OCI-LY7 (cell line): ENCODE measurements around the gene DZIP1. TPM values are rescaled to one million over a fixed set of nuclear protein-coding genes. Genes with fewer than 3 reads are reported as not detected.

Experiments used
- BruUV-seq: library from RNA; stranded (reverse); fragments of 400-500 nt; replicated peaks from 2 replicates; lab custom pipeline; 2021; lab: Mats Ljungman, UMichigan
- CTCF ChIA-PET: fragments of 300-600 bp; sonication (Branson Sonifier 250); formaldehyde crosslinking; loops from one replicate; lab custom pipeline; 2022; ENCODE audit warnings: antibody characterized with exemption; ENCODE audit not compliant: unreplicated experiment; lab: Charles Lee
- POLR2A ChIA-PET: fragments of 300-600 bp; sonication (Branson Sonifier 250); formaldehyde crosslinking; loops from one replicate; lab custom pipeline; 2022; ENCODE audit warnings: antibody characterized with exemption; lab: Charles Lee
- DNase-seq: peaks from one replicate; pipeline ENCODE4 v3.0.0-alpha.2; 2015; ENCODE audit warnings: low spot score
- H2AFZ ChIP-seq: fragments of 200-600 bp; sonication (generic), shearing (Covaris generic); 2 replicates; pipeline ENCODE4 v1.6.1; 2014; ENCODE audit warnings: mild to moderate bottlenecking, antibody characterized with exemption, low read length, moderate library complexity
- H3K27ac ChIP-seq: fragments of 200-600 bp; sonication (generic); 2 replicates; pipeline ENCODE4 v1.5.1; 2014; ENCODE audit warnings: mixed run types, low read depth, mild to moderate bottlenecking, moderate library complexity, low read length, inconsistent platforms; ENCODE audit not compliant: poor library complexity, severe bottlenecking
- H3K36me3 ChIP-seq: fragments of 200-600 bp; sonication (generic); 2 replicates; pipeline ENCODE4 v1.6.1; 2014; ENCODE audit warnings: mild to moderate bottlenecking, antibody characterized with exemption, low read length, moderate library complexity, mixed read lengths; ENCODE audit not compliant: insufficient read depth
- H3K4me1 ChIP-seq: fragments of 200-600 bp; sonication (generic); 2 replicates; pipeline ENCODE4 v1.5.1; 2014; ENCODE audit warnings: mild to moderate bottlenecking, low read length; ENCODE audit not compliant: insufficient read depth, poor library complexity, severe bottlenecking
- H3K4me2 ChIP-seq: fragments of 200-600 bp; sonication (generic); 2 replicates; pipeline ENCODE4 v1.6.1; 2014; ENCODE audit warnings: mild to moderate bottlenecking, low read length
- H3K4me3 ChIP-seq: fragments of 200-600 bp; sonication (generic); 2 replicates; pipeline ENCODE4 v1.5.1; 2014; ENCODE audit warnings: mild to moderate bottlenecking, low read depth, low read length; ENCODE audit not compliant: poor library complexity, severe bottlenecking
- H3K79me2 ChIP-seq: fragments of 200-600 bp; sonication (generic); 2 replicates; pipeline ENCODE4 v1.6.1; 2016; ENCODE audit warnings: low read depth, mild to moderate bottlenecking, low read length, moderate library complexity, mixed read lengths; ENCODE audit not compliant: insufficient read depth
- H3K9me2 ChIP-seq: fragments of 200-600 bp; sonication (generic); 2 replicates; pipeline ENCODE4 v1.6.1; 2016; ENCODE audit warnings: mild to moderate bottlenecking, low read length, mixed read lengths; ENCODE audit not compliant: insufficient read depth
- H3K9me3 ChIP-seq: fragments of 200-600 bp; sonication (generic); 2 replicates; pipeline ENCODE4 v1.6.1; 2014; ENCODE audit warnings: mild to moderate bottlenecking, mixed run types, low read length, mixed read lengths
- H4K20me1 ChIP-seq: fragments of 200-600 bp; sonication (generic); 2 replicates; pipeline ENCODE4 v1.6.1; 2014; ENCODE audit warnings: mild to moderate bottlenecking, antibody characterized with exemption, low read length, moderate library complexity, mixed read lengths; ENCODE audit not compliant: insufficient read depth
- CTCF ChIP-seq: fragments of 200-600 bp; sonication (generic); conservative IDR thresholded peaks from 2 replicates; pipeline ENCODE4 v1.5.1; 2014; ENCODE audit warnings: mild to moderate bottlenecking, antibody characterized with exemption, low read length, moderate library complexity, mixed read lengths
- EZH2phosphoT487 ChIP-seq: fragments of 200-600 bp; sonication (generic); IDR thresholded peaks from 2 replicates; pipeline ENCODE4 v1.6.1; 2018; ENCODE audit warnings: low read depth, borderline replicate concordance, mild to moderate bottlenecking, mixed run types, antibody characterized with exemption, low read length, moderate library complexity, mixed read lengths
- intact Hi-C: fragments of 100-400 bp; cut with micrococcal nuclease; formaldehyde crosslinking; loops from one replicate; pipeline ENCODE4 v1.10.0; 2022; ENCODE audit not compliant: unreplicated experiment
- total RNA-seq, 2 experiments: library from RNA; depleted of rRNA in 1 of 2; stranded (reverse); fragments of >200 nt in 1 of 2; shearing (Covaris generic) in 1 of 2; gene quantifications; 2 replicates each; pipeline ENCODE4 v1.2.3, GENCODE V29; 2014 to 2022

Gene DZIP1
- total RNA-seq, 2 experiments from 2014 or later: not detected

GRCh38 chr13:95608640-95609323 is 35.7 kb downstream of the DZIP1 start:
- Histone ChIP-seq H3K9me3 (no peaks in the 10 kb centered on the region), H3K4me3 (no peak overlapping the region), H2AFZ (no peak overlapping the region), H3K79me2 (no peaks in the 10 kb centered on the region), H3K36me3 (no peaks in the 10 kb centered on the region), H3K27ac (no peak overlapping the region), H3K4me1 (no peaks in the 10 kb centered on the region), H3K4me2 (no peak overlapping the region), H4K20me1 (no peaks in the 10 kb centered on the region), H3K9me2 (no peaks in the 10 kb centered on the region)
- intact Hi-C loops: no loop called here
- ChIA-PET POLR2A (interaction anchor here (0.7 kb wide), 1 partner anchor 8 kb away, joined by 3 read pairs; no protein-coding TSS in a partner anchor), CTCF (no interaction called here)
- TF ChIP-seq CTCF: no peak
- TF ChIP-seq EZH2phosphoT487: no peak
- no peak for DNase-seq
- no TSS peak for BruUV-seq

GRCh38 chr13:95607366-95607765 is 37.1 kb downstream of the DZIP1 start:
- Histone ChIP-seq H3K9me2 (no peaks in the 10 kb centered on the region), H4K20me1 (no peaks in the 10 kb centered on the region), H3K4me2 (no peak overlapping the region), H3K27ac (no peak overlapping the region), H3K36me3 (no peaks in the 10 kb centered on the region), H3K4me1 (no peaks in the 10 kb centered on the region), H3K9me3 (no peaks in the 10 kb centered on the region), H3K79me2 (no peaks in the 10 kb centered on the region), H2AFZ (no peak overlapping the region), H3K4me3 (no peak overlapping the region)
- CTCF ChIA-PET: no interaction called here
- intact Hi-C loops: no loop called here
- DNase-seq: no peak
- POLR2A ChIA-PET: no interaction called here
- no TSS peak for BruUV-seq
- TF ChIP-seq CTCF (no peak), EZH2phosphoT487 (no peak)

GRCh38 chr13:95605448-95606125 is 38.9 kb downstream of the DZIP1 start:
- no peaks in the 10 kb centered on the region for H3K79me2 ChIP-seq
- H4K20me1 ChIP-seq: no peaks in the 10 kb centered on the region
- ChIA-PET CTCF (no interaction called here), POLR2A (no interaction called here)
- BruUV-seq: no TSS peak
- H3K27ac ChIP-seq: no peak overlapping the region
- no peaks in the 10 kb centered on the region for H3K36me3 ChIP-seq
- no peaks in the 10 kb centered on the region for H3K9me2 ChIP-seq
- H3K9me3 ChIP-seq: no peaks in the 10 kb centered on the region
- no peak overlapping the region for H3K4me3 ChIP-seq
- DNase-seq: no peak
- intact Hi-C loops: no loop called here
- H3K4me1 ChIP-seq: no peaks in the 10 kb centered on the region
- no peak for TF ChIP-seq EZH2phosphoT487
- no peak for TF ChIP-seq CTCF
- H3K4me2 ChIP-seq: no peak overlapping the region
- H2AFZ ChIP-seq: no peak overlapping the region
